IPS-18a (cell line): ENCODE measurements around the gene ETV7.
A peak's percentile ranks its signal among the peaks of the same experiment; 100 is the strongest.
"Not testable (repeated sequence)": the region's sequence is repeated elsewhere in the genome, so short reads cannot be mapped to it uniquely, and the experiment has no call there.

Experiments used
- H3K27ac ChIP-seq: one replicate; pipeline ENCODE4 v1.5.1; 2013; ENCODE audit warnings: low read length
- H3K27me3 ChIP-seq: one replicate; pipeline ENCODE4 v1.6.1; 2013; ENCODE audit warnings: mild to moderate bottlenecking, low read length; ENCODE audit not compliant: control insufficient read depth, insufficient read depth
- H3K36me3 ChIP-seq: one replicate; pipeline ENCODE4 v1.6.1; 2013; ENCODE audit warnings: low read depth, low read length; ENCODE audit not compliant: control insufficient read depth
- H3K4me1 ChIP-seq: one replicate; pipeline ENCODE4 v1.6.1; 2013; ENCODE audit warnings: low read depth, low read length; ENCODE audit not compliant: control insufficient read depth
- H3K4me3 ChIP-seq: one replicate; pipeline ENCODE4 v1.5.1; 2013; ENCODE audit warnings: low read length
- H3K9ac ChIP-seq: one replicate; pipeline ENCODE4 v1.6.1; 2013; ENCODE audit warnings: mild to moderate bottlenecking, low read length, moderate library complexity
- H3K9me3 ChIP-seq: one replicate; pipeline ENCODE4 v1.6.1; 2013; ENCODE audit warnings: low read depth, low read length; ENCODE audit not compliant: control insufficient read depth

Gene ETV7

GRCh38 chr6:36346486-36347273 is 40.8 kb downstream of the ETV7 start:
- H3K4me3 ChIP-seq: no peak overlapping the region
- no peaks in the 10 kb centered on the region for H3K36me3 ChIP-seq
- H3K9ac ChIP-seq: no peak overlapping the region
- H3K27me3 ChIP-seq: no peaks in the 10 kb centered on the region
- H3K4me1 ChIP-seq: no peaks in the 10 kb centered on the region
- no peak overlapping the region for H3K27ac ChIP-seq
- no peaks in the 10 kb centered on the region for H3K9me3 ChIP-seq

GRCh38 chr6:36345681-36346466 is 41.6 kb downstream of the ETV7 start:
- Histone ChIP-seq H3K27me3 (peaks cover under 1% of the 10 kb centered on the region), H3K9ac (no peak overlapping the region), H3K36me3 (no peaks in the 10 kb centered on the region), H3K27ac (no peak overlapping the region), H3K4me3 (no peak overlapping the region), H3K9me3 (no peaks in the 10 kb centered on the region), H3K4me1 (no peaks in the 10 kb centered on the region)

GRCh38 chr6:36343109-36343680 is 44.3 kb downstream of the ETV7 start:
- Histone ChIP-seq H3K27ac (no peak overlapping the region), H3K4me3 (no peak overlapping the region), H3K36me3 (no peaks in the 10 kb centered on the region), H3K4me1 (no peaks in the 10 kb centered on the region), H3K9me3 (no peaks in the 10 kb centered on the region), H3K27me3 (peaks cover 18% of the 10 kb centered on the region), H3K9ac (no peak overlapping the region)

- Histone ChIP-seq H3K9ac (no peak overlapping the region), H3K4me3 (peak overlapping the region; percentile 44), H3K9me3 (no peaks in the 10 kb centered on the region), H3K27me3 (peaks cover 18% of the 10 kb centered on the region), H3K27ac (no peak overlapping the region), H3K4me1 (no peaks in the 10 kb centered on the region), H3K36me3 (no peaks in the 10 kb centered on the region)
Measured at GRCh38 chr6:36340618-36341454, 46.6 kb downstream of the ETV7 start.

- Histone ChIP-seq H3K27ac (no peak overlapping the region), H3K27me3 (peaks cover 18% of the 10 kb centered on the region), H3K9me3 (no peaks in the 10 kb centered on the region), H3K36me3 (no peaks in the 10 kb centered on the region), H3K4me3 (peak overlapping the region; percentile 44), H3K4me1 (no peaks in the 10 kb centered on the region), H3K9ac (no peak overlapping the region)
Measured at GRCh38 chr6:36340306-36340617, 47.2 kb downstream of the ETV7 start.

GRCh38 chr6:36339146-36339545 is 48.3 kb downstream of the ETV7 start:
- Histone ChIP-seq H3K4me3 (no peak overlapping the region), H3K9ac (no peak overlapping the region), H3K27me3 (peaks cover 18% of the 10 kb centered on the region), H3K9me3 (no peaks in the 10 kb centered on the region), H3K36me3 (no peaks in the 10 kb centered on the region), H3K27ac (no peak overlapping the region), H3K4me1 (peaks cover 4% of the 10 kb centered on the region)

- not testable (repeated sequence) for H3K4me3 ChIP-seq, H3K9ac ChIP-seq, H3K27ac ChIP-seq, H3K9me3 ChIP-seq, H3K36me3 ChIP-seq, H3K4me1 ChIP-seq
- H3K27me3 ChIP-seq: peaks cover 25% of the 10 kb centered on the region
Measured at GRCh38 chr6:36338223-36338622, 49.2 kb downstream of the ETV7 start.

GRCh38 chr6:36337814-36338213 is 49.7 kb downstream of the ETV7 start:
- Histone ChIP-seq H3K9me3 (no peaks in the 10 kb centered on the region), H3K36me3 (no peaks in the 10 kb centered on the region), H3K4me1 (peaks cover 4% of the 10 kb centered on the region), H3K27me3 (peaks cover 27% of the 10 kb centered on the region), H3K9ac (no peak overlapping the region), H3K4me3 (no peak overlapping the region), H3K27ac (no peak overlapping the region)

- no peaks in the 10 kb centered on the region for H3K9me3 ChIP-seq
- no peak within 1 kb of the TSS for H3K4me3 ChIP-seq
- H3K27ac ChIP-seq: no peak within 1 kb of the TSS
- H3K27me3 ChIP-seq: peaks cover 27% of the 10 kb centered on the region
- no peaks in the 10 kb centered on the region for H3K36me3 ChIP-seq
- peaks cover 4% of the 10 kb centered on the region for H3K4me1 ChIP-seq
- H3K9ac ChIP-seq: no peak within 1 kb of the TSS
Measured at GRCh38 chr6:36336779-36337241, 50.7 kb downstream of the ETV7 start, which contains the start of gene BNIP5. Gene BNIP5, minus strand, starts transcription at chr6:36336888. Its CDS starts 6,198 bp downstream, at chr6:36330690.

GRCh38 chr6:36336208-36336710 is 51.2 kb downstream of the ETV7 start:
- H3K27me3 ChIP-seq: peaks cover 27% of the 10 kb centered on the region

More at GRCh38 chr6:36336208-36336710, 51.2 kb downstream of the ETV7 start:
- Histone ChIP-seq H3K27ac (no peak overlapping the region), H3K9me3 (no peaks in the 10 kb centered on the region), H3K4me3 (no peak overlapping the region), H3K4me1 (peaks cover 4% of the 10 kb centered on the region), H3K9ac (no peak overlapping the region), H3K36me3 (no peaks in the 10 kb centered on the region)
